Cerebellar nuclear complex (tissue), 1 donor: ENCODE results near the gene ST6GAL1.
"Not testable (repeated sequence)": the region's sequence is repeated elsewhere in the genome, so short reads cannot be mapped to it uniquely, and the experiment has no call there.

Experiments
- DNase-seq, 2 experiments: peaks; one replicate each; lab custom pipeline; 2025; lab: John Stamatoyannopoulos, UW

The ST6GAL1 gene

DNA sequence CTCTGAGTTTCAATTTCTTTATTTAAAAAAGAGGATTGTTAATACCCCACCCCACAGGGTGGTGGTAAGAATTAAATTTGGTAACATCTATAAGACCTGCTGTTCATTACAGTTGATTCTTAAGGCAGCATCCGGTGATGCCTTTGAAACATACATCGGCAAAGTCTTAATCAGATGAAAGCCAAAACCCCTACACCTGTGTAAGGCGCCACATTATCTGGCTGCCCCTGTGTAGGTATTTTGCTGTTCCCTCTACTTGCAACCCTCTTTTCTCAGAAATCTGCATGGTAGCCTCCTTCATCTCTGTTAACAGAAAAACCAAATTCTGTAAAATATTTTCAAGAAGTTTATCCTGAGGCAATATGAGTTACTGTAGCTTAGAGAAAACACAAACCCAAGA lies 90.0 kb downstream of the ST6GAL1 start:
- DNase-seq, result no peak

DNA sequence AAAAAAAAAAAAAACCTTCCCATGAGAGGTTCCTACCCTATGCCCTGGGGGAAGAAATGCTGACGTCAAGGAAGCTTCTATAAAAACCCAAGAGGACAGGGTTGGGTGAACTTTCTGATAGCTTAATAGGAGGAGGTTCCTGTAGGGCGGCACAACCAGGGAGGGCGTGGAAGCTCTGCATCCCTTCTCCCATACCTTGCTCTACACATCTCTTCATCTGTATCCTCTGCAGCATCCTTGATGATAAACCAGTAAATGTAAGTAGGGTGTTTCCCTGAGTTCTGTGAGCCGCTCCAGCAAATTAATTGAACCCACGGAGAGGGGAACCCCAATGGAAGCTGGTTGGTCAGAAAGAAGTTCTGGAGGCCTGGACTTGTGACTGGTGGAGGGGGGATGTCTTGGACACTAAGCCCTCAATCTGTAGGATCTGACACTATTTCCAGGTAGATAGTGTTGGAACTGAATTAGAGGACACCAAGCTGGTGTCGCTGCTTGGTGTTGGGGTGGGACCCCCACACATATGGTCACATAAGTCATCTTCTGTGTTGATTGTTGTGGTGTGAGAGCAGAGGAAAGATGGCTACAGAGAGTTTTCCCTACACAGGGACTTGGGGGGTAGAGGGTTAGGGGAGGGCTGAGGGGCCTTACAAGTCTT lies 91.5 kb downstream of the ST6GAL1 start:
- no peak for DNase-seq

DNA sequence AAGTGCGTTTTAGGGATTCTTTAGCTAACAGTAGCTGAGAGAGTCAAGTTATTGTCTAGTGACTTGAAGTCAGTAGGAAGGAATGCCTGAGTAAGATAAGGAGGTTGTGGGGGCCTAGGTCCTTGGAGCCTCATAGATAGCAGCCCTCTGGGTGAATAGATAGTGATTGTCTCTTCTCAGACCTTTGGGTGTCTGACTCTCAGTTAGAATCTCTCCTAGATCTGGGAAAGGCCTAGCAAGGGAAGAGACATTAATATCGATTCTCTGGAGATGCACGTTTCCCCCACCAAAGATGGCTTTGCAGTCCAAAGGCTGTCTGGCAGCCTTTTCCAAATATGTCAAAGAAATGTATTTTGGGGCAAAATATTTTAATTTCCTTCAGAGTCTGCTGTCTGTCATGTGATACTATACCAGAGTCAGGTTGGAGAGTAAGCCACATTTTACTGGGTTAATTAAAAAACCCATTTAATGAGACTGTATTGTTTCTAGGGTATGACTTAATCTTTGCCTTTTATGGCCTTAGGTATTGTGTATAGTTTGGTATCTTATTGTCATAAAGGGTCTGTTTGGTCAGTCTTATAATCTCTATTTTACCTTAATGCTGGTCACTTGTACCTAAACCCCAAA lies 92.2 kb downstream of the ST6GAL1 start:
- no peak for DNase-seq

DNA sequence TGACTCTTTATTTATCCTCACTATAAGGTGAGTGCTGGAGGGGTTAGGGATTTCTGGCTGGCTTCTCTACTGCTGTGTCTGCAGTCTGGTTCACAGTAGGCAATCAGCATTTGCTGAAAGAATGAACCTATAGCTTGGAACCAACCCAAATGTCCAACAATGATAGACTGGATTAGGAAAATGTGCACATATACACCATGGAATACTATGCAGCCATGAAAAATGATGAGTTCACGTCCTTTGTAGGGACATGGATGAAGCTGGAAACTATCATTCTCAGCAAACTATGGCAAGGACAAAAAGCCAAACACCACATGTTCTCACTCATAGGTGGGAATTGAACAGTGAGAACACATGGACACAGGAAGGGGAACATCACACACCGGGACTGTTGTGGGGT lies 93.0 kb downstream of the ST6GAL1 start:
- not testable (repeated sequence) for DNase-seq

DNA sequence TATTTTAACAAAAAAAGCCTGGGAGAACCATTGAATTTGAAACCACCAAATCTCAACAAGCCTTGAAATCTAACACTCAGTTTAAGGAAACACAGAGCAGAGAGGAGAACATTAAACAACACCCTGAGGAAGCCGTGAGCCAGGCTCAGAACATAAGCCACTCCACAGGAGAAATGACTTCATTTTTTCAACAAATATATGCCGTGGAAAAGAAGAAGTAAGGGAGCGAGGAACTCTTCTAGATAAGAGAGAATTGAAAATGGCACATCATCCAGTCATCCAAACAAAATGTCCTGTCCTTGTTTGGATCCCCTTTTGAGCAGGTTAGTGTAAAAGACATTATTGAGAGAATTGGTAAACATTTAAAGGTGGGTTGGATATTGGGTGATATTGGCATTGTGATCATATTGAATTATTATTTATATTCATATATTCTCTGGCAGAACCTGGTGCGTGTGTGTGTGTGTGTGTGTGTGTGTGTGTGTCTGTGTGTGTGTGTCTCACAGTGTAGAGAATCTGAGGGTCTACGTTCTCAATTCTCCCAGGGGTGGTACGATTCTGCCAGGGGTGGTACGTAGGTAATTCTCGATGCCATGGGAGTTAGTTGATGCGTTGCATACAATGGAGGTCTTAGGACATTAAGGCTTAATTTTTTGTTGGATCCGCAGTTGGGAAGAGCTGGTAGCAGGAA lies 94.4 kb downstream of the ST6GAL1 start:
- no peak for DNase-seq

DNA sequence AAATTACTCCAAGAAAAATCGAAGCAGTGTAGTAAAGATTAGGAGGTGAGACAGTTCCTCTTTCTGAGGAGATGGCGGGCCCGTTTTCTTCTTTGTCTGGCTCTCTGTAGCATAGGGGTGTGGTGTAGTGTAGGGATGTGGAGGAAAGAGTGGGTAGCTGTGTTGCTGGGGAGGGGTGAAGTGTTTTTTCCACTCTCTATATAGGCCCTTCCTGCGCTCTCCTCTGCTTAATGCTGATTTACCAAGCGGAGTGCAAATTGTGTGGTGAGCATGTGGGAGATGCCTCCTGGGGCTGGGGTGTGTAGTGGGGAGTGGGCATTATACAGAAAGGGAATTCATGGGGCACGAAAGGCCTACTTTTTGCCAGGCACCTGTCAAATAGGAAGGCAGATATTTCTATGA lies 94.9 kb downstream of the ST6GAL1 start:
- DNase-seq, result no peak

DNA sequence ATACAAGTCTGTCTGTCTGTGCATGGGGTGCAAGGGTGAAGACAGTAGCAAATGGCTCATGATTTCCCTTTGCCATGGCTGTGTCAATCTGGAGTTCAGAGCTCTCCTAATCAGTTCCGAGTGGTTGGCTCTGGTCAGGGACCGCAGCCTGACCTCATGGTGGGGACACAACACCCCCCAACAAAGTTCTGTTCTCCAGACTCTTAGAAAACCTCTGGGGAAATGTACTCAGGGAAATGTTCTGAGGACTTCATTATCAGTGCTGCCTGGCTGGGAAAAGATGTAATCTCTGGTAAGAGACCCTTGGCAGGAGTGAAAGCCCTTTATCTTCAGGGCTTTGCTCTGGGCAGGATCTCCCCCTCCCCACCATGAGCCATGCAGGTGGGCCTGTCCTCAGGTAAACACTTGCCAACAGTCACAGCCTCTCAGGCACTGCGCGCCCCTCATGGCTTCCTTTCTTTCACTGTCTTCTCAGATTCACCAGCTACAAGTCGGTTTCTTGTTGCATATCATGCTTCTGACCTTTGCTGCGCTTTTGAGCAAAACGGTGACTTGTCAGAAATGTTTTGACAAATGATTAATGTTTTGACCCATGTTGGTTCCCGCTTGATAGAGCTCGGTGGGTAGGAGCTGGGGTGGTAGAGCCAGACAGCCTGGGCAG lies 95.5 kb downstream of the ST6GAL1 start:
- no peak for DNase-seq

DNA sequence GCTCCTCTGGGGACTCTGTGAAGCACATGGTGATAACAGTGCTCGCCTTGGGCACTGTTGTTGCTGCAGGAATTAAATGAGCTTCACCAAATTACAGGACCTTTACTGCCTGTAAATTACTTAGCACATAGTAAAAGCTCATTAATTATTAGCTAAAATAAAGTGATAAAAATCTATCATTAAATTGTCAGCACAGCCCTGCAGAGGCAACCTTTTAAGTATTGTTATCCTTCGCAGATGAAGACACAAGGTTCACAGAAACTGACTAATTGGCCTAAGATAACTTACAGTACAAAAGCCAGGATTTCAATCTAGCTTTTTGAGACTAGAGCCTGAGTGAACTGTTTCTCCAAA lies 96.0 kb downstream of the ST6GAL1 start:
- no peak for DNase-seq

DNA sequence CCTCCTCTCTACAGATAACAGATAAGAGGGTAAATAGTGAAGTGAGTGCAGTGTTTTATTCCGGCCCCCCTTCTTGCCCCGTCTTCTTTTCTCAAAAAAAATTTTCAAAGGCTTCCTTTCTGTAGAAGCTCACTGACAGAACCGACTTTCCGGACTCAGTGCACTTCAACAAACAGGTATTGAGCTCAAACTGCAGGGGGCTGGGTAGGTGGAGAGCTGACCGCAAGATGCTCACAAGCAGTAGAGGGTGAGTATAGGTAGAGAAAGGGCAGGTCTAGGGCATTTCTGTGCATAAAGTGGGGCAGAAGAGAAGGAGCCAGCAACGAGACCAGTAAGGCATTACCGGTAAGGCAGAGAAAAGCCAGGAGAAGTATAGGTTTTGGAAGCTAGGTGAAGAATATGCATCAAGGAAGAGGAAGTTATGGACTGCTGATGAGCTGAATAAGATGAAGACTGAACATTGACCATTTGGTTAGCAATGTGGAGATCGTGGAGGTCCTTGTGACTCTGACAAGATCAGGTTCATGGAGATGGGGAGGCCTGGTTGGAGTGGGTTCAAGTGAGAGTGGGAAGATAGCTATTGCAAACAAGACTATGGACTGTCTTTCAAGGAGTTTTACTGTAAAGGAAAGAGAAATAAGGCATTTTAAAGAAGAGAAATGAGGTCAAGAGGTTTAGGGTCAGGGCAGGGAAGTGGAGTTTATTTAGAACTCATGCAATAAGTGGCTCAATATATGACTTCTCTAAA lies 97.4 kb downstream of the ST6GAL1 start:
- no peak for DNase-seq

DNA sequence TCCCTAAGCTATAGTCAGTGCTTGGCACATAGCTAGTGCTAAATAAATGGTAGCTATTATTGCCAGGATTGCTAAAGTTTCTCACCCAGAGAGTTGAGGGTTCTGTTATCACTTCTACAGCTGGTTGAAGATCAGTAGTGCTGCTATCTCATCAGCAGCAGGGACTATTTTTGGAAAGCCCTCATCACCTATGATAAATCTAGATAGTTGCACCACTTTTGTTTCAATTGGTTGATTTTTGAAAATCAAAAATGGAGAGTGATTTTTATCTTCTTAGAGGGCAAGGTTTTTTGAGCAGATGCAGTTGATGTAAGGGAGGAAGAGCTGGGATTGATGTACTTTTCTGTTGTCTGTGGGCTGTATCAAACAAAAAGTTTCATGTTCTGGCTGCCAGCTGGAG lies 101.6 kb downstream of the ST6GAL1 start:
- DNase-seq, result no peak

DNA sequence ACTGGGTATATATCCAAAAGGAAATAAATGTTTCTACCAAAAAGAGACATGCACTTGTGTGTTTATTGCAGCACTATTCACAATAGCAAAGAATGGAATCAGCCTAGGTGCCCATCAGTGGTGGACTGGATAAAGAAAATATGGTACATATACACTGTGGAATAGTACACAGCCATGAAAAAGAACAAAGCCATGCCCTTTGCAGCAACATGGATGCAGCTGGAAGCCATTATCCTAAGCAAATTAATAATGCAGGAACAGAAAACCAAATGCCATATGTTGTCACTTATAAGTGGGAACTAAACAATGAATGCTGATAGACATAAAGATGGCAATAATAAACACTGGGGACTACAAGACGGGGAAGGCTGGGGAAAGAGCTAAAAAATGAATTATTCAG lies 106.1 kb downstream of the ST6GAL1 start:
- DNase-seq, result no peak

DNA sequence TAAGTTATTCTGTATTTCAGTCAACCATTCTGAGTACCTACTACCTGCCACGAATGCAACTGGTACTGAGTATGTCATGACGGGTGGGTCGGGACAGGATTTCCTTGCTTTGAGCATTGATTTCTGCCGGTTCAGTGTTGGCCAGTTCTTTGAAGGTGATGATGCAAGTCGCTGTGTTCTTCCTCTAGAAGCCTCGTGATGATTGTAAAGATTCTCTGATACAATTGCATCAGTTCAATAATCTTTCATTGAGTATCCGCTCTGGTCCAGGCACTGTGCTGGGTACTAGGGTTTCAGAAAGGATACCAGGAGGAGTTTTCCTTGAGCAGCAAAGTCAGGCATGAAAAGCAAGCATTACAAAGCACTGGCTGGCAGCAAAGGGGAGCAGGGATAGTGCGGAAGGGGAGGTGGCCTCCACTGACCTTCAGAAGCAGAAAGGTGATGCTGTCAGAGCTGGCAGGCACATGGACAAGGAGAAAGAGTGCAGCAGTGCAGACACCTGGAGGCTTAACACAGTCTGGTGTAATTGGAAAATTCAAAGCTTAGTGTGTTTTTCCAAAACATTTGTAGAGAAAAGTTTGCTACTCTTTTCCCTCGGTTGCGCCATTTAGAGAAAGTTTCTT lies 108.9 kb downstream of the ST6GAL1 start:
- no peak for DNase-seq

DNA sequence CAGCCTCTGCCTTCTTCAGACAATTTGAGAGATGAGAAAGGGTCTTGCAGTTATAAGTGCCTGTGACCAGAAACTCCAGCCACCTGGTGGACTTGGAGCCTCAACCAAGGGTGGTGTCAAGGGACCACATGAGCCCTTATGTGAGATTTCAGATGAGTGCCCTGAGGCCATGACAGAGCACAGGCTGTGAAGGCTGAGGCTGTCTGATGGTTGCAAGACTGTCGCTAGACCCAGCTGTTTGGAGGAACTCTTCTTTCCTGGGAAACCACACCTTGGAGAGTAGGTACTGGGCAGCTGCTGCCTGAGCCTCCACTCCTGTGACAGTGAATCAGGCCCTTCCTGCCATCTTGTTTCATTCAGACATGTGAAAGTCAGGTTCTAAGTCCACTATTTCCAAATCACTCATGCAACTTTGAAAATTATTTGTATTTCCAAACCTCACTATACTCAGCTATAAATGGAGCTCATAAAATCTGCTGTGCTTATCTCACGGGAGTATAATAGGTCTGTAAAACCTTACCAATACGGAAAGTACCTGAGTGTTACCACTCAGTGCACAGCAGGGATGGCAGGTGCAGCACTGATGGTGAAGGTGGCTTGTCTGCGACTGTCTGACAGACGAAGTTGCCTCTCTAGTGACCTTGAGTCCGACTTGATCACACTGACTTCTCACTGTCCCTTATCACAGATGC lies 109.5 kb downstream of the ST6GAL1 start:
- no peak for DNase-seq

DNA sequence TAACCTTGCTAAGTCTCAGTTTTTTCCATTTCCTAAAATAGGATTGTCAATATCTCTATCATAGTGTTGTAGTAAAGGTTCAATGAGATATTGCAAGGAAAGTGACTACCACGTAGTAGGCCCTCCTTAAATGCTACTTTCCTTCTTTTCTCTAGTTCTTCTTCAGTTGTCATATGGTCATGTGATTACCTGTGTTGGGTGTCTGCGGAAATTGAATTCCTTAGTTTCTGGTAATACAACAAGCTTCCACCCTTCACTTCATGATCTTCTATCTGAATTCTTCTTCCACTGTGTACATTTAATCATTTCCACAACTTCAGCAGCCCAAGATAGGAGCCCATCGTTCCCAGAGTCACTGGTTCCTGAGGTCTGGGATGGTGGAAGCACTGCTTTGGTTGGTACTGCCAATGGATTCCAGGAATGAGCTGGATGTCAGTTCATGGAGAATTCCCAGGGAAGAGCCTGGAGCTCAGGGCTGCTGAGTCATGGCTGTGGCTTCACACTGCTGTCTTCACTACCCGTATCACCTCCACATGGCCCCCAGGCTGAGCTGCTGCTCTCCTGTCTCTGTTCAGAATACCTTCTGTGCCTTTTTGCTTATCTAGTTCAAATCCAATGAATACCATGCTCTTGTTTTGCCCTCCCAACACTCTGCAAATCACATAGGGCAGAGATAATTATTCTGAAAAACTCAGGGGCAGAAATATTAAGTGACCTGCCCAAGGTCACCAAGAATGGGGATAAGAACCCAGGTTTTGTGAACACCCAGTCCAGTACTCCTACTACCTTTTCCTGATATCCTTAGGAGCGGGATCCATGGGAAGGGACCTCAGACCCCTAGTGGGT lies 110.4 kb downstream of the ST6GAL1 start:
- DNase-seq, result no peak

DNA sequence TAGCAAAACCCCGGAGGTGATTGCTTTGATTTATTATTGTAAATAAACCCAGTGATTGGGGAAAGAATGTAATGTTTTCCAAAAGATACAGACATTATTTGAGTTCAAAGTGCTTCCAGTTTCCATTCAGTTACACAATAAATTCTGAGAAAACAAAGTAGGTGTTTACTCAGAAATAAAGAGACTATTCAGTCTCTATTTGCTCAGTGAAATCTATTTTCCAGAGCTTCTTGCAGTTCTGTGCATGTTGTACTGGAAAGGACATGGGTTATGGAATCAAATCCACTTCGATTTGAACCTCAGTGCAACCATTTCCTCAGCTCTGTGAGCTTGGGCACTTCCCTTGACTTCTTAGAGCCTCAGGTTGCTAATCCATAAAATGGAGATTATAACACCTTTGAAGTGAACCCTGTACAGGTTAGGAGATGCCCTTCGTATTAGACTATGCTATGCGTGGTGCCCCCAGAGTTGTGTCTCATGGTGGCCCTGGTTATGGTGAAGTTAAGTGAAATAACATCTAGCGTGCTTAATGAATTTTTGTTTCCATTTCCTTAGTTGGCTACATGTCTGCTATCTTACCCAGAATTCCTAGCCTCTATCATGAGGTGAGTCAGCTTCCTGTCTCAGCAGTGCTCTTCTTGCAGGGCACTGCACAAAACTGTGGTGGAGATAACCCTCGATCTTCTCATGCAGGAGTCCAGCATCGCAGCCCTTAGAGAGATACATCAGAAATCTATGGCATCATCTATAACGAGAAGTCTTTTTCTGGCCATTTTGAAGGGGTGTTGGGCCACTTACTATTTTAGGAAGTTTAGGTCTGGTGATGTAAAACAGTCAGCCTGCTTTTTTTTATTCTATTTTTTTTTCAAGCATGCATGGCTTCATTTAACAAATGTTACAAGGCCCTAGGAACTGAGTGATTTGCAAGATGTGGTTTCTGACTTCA lies 111.3 kb downstream of the ST6GAL1 start:
- DNase-seq, result no peak

DNA sequence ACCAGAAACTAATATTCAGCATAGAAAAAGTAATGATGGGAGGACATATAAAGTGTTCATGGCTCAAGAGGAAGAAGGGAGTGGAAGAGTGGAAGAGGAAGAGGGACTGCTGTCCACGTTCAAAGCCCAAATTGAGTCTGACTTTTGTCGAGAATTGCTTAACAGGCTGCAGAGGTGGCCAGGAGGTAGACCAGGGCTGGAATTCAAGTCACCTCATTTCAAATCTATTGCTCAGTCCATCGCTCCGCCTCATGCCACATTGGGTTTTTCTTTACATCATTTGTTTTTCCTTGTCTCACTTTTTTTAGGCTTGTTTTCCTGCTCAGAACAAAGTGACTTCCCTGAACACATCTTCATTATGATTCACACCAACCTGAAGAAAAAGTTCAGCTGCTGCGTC lies 112.0 kb downstream of the ST6GAL1 start:
- no peak for DNase-seq

DNA sequence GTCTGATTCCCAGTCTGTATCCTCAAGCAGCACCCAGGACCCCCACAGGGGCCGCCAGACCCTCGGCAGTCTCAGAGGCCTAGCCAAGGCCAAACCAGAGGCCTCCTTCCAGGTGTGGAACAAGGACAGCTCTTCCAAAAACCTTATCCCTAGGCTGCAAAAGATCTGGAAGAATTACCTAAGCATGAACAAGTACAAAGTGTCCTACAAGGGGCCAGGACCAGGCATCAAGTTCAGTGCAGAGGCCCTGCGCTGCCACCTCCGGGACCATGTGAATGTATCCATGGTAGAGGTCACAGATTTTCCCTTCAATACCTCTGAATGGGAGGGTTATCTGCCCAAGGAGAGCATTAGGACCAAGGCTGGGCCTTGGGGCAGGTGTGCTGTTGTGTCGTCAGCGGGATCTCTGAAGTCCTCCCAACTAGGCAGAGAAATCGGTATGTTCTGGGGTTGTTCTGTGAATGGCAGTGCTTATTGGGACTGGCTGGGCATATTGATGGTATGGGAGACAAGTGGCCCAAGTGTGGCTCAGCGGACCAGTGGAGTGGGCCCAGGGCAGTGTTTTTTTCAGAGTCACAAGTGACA lies 112.6 kb downstream of the ST6GAL1 start:
- DNase-seq, result no peak

DNA sequence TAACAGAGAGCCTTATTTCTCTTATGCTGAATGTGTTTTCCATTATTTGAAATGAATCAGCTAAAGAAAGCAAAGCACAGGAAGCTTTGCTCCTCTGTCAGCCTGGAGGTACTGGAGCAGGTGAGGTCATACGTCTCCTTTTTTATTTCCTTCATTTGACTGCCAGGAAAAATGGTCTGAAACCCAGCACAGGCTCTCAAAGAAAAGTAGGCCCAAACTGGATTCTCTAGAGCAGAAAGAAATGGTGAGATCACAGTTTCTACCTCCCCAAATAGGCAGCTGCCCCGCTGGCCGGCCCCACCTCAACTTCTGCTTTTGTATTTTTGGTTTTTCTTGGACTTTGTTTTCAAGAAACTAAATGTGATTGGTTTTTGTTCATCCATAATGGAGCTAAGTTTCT lies 113.9 kb downstream of the ST6GAL1 start:
- DNase-seq, result no peak
